ENCODE results near the gene ZNF79.

ZNF79 gene

DNA sequence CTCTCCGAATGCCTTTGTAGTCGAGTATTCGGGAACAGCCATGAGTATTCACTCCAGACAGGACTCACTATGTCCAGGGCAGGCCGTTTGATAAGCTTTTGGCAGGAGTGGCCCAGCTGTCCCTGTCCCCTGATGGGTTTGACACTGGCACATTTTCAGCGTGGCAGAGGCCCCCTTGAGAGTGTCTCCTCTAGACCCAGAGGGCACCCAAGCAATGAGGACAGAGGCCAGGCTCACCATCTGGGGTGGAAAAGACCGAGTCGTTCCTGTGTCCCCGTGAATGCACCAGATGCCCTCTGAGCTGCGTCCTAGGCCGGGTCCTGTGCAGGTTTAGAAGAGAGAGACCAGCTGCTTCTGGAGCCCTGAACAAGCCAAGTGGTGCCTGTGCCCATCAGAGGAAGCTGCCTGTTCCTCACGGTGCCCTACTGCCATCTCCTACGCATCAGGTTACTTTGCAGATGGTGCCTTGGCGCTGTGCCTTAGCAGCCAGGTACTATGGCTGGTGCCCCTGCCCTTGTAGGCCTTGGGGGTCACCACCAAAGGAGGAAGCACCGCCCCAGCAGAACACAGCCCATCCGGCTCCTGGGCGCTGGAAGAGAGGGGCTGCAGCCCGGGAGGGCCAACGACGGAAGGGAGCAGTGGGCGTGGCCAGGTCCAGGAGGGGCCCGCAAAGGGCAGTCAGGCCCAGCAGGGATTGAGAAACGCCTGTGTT is 69.6 kb downstream of the ZNF79 start:
- H3K4me3 ChIP-seq (ENCODE audit: low read depth, low read length), result no peak overlapping the region
- TF ChIP-seq, protein P1, sequence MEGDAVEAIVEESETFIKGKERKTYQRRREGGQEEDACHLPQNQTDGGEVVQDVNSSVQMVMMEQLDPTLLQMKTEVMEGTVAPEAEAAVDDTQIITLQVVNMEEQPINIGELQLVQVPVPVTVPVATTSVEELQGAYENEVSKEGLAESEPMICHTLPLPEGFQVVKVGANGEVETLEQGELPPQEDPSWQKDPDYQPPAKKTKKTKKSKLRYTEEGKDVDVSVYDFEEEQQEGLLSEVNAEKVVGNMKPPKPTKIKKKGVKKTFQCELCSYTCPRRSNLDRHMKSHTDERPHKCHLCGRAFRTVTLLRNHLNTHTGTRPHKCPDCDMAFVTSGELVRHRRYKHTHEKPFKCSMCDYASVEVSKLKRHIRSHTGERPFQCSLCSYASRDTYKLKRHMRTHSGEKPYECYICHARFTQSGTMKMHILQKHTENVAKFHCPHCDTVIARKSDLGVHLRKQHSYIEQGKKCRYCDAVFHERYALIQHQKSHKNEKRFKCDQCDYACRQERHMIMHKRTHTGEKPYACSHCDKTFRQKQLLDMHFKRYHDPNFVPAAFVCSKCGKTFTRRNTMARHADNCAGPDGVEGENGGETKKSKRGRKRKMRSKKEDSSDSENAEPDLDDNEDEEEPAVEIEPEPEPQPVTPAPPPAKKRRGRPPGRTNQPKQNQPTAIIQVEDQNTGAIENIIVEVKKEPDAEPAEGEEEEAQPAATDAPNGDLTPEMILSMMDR (IDR thresholded peaks at IDR 0.05; ENCODE audit: borderline replicate concordance, insufficient read depth, low read depth, low read length), result no peak

DNA sequence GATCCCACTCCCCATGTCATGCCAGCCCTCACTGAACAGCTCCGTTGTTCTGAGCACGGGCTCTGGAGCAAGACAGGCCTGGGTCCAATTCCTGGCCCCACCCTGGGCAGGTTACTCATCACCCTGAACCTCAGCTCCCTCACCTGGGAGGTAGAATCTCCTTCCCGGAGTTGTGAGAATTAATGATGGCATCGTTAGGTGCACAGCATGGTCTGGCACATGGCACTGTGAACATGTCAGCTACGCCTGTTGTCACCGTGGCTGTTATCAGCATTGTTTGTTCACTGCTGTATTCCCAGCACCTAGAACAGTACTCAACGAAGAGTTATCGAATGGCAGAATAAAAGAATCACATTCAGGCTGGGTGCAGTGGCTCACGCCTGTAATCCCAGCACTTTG is 70.1 kb downstream of the ZNF79 start:
- H3K4me3 ChIP-seq (ENCODE audit: low read depth, low read length), result no peak overlapping the region
- TF ChIP-seq, protein P1 (IDR thresholded peaks at IDR 0.05; ENCODE audit: borderline replicate concordance, insufficient read depth, low read depth, low read length), result no peak
